Thyroid gland (tissue), 4 donors: ENCODE measurements around the gene TEX54.

ENCODE experiments used
- CTCF ChIP-seq, 6 experiments: fragments of 200-600 bp in 3 of 6; fragments of 450-650 bp in 3 of 6; sonication (generic) in 3 of 6; IDR thresholded peaks; one replicate each; pipeline ENCODE4 v1.5.1; 2016 to 2019; ENCODE audit warnings: antibody characterized with exemption in 6 of 6, mild to moderate bottlenecking in 2 of 6, inconsistent platforms in 1 of 6, moderate library complexity in 1 of 6
- POLR2A ChIP-seq, 2 donors: fragments of 450-650 bp; IDR thresholded peaks; one replicate each; pipeline ENCODE4 v1.6.1; 2017; ENCODE audit warnings: antibody characterized with exemption in 2 of 2, mild to moderate bottlenecking in 2 of 2, moderate library complexity in 1 of 2

- no peak for TF ChIP-seq CTCF (IDR thresholded peaks at IDR 0.05)
- no peak for TF ChIP-seq POLR2A (IDR thresholded peaks at IDR 0.05)
Measured at GRCh38 chr11:62796281-62796680, 36.4 kb downstream of the TEX54 start.
